Measurements from ENCODE around the gene WDR82.
A peak's percentile ranks its signal among the peaks of the same experiment; 100 is the strongest.

Gene WDR82

DNA sequence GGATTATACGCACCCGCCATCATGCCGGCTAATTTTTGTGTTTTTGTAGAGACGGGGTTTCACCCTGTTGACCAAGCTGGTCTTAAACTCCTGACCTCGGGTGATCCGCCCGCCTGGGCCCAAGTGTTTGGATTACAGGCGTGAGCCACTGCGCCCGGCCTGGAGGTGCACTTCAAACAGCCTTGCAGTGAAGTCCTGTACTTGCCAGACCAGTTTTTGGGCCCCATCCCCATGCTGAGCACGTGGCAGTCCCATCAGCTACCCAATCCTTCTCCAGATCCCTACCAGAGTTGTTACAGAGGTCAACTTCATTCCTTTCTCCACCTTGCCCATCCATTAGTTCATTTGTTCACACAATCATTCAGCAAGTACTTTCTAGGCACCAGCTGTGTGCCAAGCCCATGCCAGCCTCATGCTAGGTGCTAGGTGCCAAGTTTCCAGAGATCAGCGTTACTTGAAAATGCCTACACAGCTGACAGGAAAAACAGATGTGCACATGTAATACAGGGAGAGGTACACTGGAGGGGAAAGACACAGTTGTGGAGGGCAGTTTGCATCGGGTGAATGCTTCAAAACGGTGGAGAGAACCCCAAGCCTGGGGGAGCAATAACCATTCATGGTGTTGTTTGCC, 39.9 kb upstream of the WDR82 start:
- H3K4me3 ChIP-seq (ENCODE audit: insufficient read depth, low read depth, low read length): no peak overlapping the region
- 83% methylated on average over 14 of the region's 14 CpGs for WGBS, 2 experiments
- H3K27me3 ChIP-seq (ENCODE audit: control insufficient read depth, insufficient read depth, low read length, poor library complexity, severe bottlenecking): peaks cover 15% of the 10 kb centered on the region
- no peak overlapping the region for H3K27ac ChIP-seq (ENCODE audit: insufficient read depth, low read depth, low read length, poor library complexity, severe bottlenecking)
- H3K9me3 ChIP-seq (ENCODE audit: control insufficient read depth, low read length): no peaks in the 10 kb centered on the region
- H3K4me1 ChIP-seq (ENCODE audit: control insufficient read depth, insufficient read depth, low read length): peaks cover 19% of the 10 kb centered on the region
- H3K36me3 ChIP-seq (ENCODE audit: control insufficient read depth, insufficient read depth, low read length): no peaks in the 10 kb centered on the region

DNA sequence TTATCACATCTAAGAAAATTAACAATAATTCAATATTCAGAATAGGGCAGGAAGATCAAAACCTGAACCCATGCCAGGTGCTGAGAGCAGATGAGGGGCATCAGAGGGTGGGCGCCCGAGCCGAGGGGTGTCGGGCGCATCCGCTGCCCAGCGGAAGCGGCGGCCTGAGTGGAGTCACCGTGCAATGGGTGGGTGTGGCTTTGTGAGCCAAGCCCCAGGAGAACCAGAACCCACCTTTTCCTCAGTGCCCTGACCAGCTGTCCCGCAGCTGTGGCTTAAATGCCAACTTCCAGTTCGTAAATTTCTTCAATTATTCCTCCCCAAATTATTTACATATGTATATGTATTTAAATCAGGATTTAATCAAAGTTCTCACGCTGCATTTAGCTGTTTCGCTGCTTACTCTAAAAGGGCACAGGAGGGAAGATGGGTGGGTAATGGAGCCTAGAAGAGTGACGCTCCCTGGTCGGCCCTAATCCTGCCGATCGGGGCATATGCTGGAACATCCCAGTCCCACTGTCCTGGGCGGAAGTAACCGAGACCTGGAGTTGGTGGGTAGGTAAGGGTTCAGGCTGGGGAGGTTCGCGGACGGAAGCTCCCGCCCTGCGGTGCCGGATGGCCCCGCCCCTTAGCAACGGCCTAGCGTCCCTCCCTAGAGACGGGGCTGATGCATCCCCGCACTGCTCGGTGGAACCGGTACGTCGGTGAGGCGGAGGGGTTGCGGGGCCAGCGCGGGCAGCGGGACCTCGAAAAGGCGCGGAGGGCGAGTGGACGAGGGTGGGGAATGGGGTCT, 39.0 kb upstream of the WDR82 start:
- Histone ChIP-seq H3K27ac (ENCODE audit: insufficient read depth, low read depth, low read length, poor library complexity, severe bottlenecking) (no peak overlapping the region), H3K36me3 (ENCODE audit: control insufficient read depth, insufficient read depth, low read length) (no peaks in the 10 kb centered on the region), H3K4me1 (ENCODE audit: control insufficient read depth, insufficient read depth, low read length) (peaks cover 22% of the 10 kb centered on the region), H3K27me3 (ENCODE audit: control insufficient read depth, insufficient read depth, low read length, poor library complexity, severe bottlenecking) (peaks cover 15% of the 10 kb centered on the region), H3K9me3 (ENCODE audit: control insufficient read depth, low read length) (no peaks in the 10 kb centered on the region), H3K4me3 (ENCODE audit: insufficient read depth, low read depth, low read length) (peak overlapping the region; percentile 16)
- 22 to 23% methylated on average over 43 of the region's 45 CpGs for WGBS, 2 experiments

DNA sequence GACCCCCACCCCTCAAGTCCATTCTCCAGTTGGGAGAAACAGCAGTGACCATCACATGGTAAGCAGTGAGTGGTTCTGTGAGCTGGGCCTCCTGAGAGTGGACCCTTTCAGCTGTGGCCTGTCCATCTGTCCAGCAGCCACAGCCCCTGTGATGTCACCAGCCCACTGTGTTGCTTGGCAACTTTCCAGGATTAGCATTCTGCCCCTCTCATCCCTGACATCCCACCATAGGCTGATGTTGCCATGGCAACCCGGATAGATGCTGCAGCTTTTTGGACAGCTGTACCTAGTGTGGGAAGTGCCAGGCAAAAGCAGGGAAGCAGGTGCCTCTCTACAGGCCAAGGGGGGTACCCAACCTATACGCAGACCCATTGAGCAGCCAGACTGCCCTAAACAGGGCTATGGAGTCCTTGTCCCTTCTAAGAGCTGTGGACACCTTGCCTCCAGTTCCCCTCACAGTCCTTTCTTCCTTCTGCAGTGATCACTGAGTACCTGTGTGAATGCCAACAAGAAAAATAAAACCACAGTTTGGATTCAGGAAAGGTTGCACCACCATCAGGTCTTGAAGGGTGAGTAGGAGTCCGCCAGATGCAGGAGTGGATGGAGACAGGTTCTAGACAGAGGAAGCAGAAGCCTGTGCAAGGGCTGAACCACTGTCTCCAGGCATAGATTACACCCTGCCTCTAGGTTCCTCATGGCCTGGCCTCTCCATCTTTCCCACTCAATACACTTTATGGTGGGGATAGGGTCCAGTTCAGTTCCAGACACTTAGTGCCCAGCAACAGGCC, 37.7 kb upstream of the WDR82 start, which contains the start of gene DNAH1:
TSS of gene DNAH1 (plus strand) at position 343 of the 788 bp plus-strand sequence. CDS start 6,124 bp downstream, outside the sequence.
- Histone ChIP-seq H3K4me3 (ENCODE audit: insufficient read depth, low read depth, low read length) (no peak within 1 kb of the TSS), H3K27ac (ENCODE audit: insufficient read depth, low read depth, low read length, poor library complexity, severe bottlenecking) (no peak within 1 kb of the TSS), H3K36me3 (ENCODE audit: control insufficient read depth, insufficient read depth, low read length) (no peaks in the 10 kb centered on the region), H3K27me3 (ENCODE audit: control insufficient read depth, insufficient read depth, low read length, poor library complexity, severe bottlenecking) (peaks cover 15% of the 10 kb centered on the region), H3K4me1 (ENCODE audit: control insufficient read depth, insufficient read depth, low read length) (peaks cover 33% of the 10 kb centered on the region), H3K9me3 (ENCODE audit: control insufficient read depth, low read length) (no peaks in the 10 kb centered on the region)
- 91 to 93% methylated on average over 3 of the region's 3 CpGs for WGBS, 2 experiments

DNA sequence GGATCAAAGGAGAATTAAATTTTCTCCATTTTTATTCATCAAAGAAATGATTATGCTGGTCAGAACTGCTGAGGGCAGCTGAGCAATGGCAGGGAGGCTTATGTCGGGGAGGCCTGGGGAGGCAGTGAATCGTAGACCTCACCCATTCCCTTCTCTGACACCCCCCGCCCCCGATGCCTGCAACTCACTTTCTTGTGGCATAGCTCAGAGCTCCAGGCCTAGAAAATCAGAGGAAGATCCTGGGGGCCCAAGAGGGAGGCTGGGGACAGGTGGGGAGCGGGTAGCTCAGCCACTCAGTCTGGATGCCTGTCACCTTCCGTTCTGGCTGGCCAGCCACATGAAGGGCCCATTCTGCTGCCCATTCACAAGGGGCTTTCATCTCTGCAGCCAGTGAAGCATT, 36.6 kb upstream of the WDR82 start:
- Histone ChIP-seq H3K27me3 (ENCODE audit: control insufficient read depth, insufficient read depth, low read length, poor library complexity, severe bottlenecking) (peaks cover 15% of the 10 kb centered on the region), H3K9me3 (ENCODE audit: control insufficient read depth, low read length) (no peaks in the 10 kb centered on the region), H3K27ac (ENCODE audit: insufficient read depth, low read depth, low read length, poor library complexity, severe bottlenecking) (no peak overlapping the region), H3K36me3 (ENCODE audit: control insufficient read depth, insufficient read depth, low read length) (no peaks in the 10 kb centered on the region), H3K4me3 (ENCODE audit: insufficient read depth, low read depth, low read length) (no peak overlapping the region), H3K4me1 (ENCODE audit: control insufficient read depth, insufficient read depth, low read length) (peaks cover 39% of the 10 kb centered on the region)
- 90 to 95% methylated on average over 6 of the region's 6 CpGs for WGBS, 2 experiments

DNA sequence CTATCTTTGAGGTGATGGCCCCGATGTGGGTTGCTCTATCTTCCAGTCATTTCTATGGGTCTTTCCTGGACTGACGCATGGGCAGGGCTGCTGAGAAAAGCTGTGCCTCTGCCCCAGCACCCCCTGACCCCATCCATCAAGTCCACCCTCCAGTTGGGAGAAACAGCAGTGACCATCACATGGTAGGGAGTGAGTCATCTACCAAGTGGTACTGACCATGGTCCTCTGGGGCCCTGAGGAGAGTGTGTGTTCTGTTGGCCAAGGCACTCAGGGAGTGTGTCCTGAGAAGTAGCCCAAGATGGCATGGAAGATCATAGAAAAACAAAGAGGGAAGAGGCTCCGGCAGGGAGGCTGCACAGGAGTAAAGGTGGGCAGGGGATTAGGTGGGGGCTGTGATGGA, 36.0 kb upstream of the WDR82 start:
- Histone ChIP-seq H3K36me3 (ENCODE audit: control insufficient read depth, insufficient read depth, low read length) (no peaks in the 10 kb centered on the region), H3K4me3 (ENCODE audit: insufficient read depth, low read depth, low read length) (no peak overlapping the region), H3K27ac (ENCODE audit: insufficient read depth, low read depth, low read length, poor library complexity, severe bottlenecking) (no peak overlapping the region), H3K27me3 (ENCODE audit: control insufficient read depth, insufficient read depth, low read length, poor library complexity, severe bottlenecking) (peaks cover 13% of the 10 kb centered on the region), H3K9me3 (ENCODE audit: control insufficient read depth, low read length) (no peaks in the 10 kb centered on the region), H3K4me1 (ENCODE audit: control insufficient read depth, insufficient read depth, low read length) (peaks cover 39% of the 10 kb centered on the region)
- WGBS, 2 experiments: 94 to 96% methylated on average over 3 of the region's 3 CpGs

DNA sequence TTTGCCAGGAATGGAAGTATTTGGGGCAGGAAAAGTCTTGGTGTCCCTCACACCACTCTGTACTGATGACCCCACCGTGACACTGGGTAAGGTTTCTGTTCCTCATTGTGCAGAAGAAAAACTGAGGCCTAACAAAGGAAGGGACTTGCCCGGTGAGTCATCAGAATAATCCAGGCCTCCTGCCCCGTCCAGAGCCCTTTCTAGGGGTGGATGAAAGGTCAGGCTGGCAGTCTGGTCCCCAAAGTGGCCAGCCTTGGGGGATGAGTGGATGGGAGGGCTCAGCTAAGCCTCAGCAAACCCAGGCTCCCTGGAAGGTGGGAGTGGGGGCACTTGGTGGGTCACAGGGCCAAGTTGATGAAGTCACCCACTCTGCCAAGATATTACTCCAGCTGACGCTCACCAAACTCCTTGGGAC, 35.3 kb upstream of the WDR82 start:
- Histone ChIP-seq H3K27me3 (ENCODE audit: control insufficient read depth, insufficient read depth, low read length, poor library complexity, severe bottlenecking) (peaks cover 8% of the 10 kb centered on the region), H3K27ac (ENCODE audit: insufficient read depth, low read depth, low read length, poor library complexity, severe bottlenecking) (no peak overlapping the region), H3K4me3 (ENCODE audit: insufficient read depth, low read depth, low read length) (no peak overlapping the region), H3K36me3 (ENCODE audit: control insufficient read depth, insufficient read depth, low read length) (no peaks in the 10 kb centered on the region), H3K9me3 (ENCODE audit: control insufficient read depth, low read length) (no peaks in the 10 kb centered on the region), H3K4me1 (ENCODE audit: control insufficient read depth, insufficient read depth, low read length) (peaks cover 39% of the 10 kb centered on the region)
- 67 to 77% methylated on average over 4 of the region's 4 CpGs for WGBS, 2 experiments

DNA sequence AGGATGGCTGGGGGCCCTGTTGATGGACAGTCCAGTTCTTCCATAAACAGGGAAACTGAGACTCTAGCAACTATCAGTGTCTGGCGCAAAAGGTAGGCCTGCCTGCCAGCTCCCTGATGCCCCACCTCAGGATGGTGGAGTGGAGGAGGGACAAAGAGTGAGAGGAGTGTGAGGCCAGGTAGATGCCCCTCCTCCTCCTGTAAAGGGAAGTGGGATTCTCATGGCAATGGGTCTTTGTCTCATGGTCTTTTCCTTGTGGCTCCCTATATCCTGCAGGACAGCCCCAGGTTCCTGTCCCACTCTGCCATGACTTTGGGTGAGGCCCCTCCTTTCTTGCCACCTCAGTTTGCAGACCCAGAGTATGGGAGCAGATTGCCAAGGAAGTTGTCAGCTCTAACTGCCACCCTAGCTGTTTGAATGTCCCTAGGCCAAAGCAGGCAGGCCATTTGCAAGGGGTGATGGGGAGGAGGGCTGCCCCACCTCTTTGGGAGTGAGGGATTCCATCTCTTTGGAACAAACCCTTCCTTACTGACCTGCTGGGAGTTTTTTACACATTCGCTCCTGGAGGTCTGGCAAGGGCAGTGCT, 34.8 kb upstream of the WDR82 start:
- 90 to 95% methylated on average over 2 of the region's 2 CpGs for WGBS, 2 experiments

DNA sequence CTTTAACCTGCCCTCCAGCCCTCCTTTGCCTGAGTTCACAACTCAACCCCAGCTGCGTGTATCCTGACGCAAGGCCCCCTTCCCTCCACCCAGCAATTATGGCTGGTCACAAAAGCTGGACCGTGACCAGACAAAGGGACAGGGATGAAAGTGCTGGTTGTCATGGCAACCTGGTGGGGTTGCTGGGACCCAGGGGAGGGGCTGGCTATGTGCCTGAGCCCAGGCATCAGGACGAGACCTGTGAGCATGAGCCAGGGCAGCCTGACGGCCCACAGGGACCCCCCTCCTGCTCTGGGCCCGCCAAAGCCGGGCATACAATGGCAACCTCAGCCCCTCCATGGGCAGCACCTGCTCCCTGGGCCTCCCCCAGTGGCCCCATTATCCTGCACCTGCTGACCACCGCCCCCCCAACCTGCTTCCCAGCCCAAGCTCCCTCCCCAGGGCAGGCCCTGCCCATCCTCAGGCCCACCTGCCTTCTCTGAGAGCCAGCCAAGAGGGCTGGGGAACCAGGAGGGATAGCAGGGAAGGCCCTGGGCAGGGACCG, 33.2 kb upstream of the WDR82 start:
- no peaks in the 10 kb centered on the region for H3K27me3 ChIP-seq (ENCODE audit: control insufficient read depth, insufficient read depth, low read length, poor library complexity, severe bottlenecking)
- WGBS, 2 experiments: 19 to 26% methylated on average over 9 of the region's 9 CpGs
- H3K9me3 ChIP-seq (ENCODE audit: control insufficient read depth, low read length): no peaks in the 10 kb centered on the region
- H3K4me1 ChIP-seq (ENCODE audit: control insufficient read depth, insufficient read depth, low read length): peaks cover 44% of the 10 kb centered on the region
- peak overlapping the region; percentile 86 for H3K27ac ChIP-seq (ENCODE audit: insufficient read depth, low read depth, low read length, poor library complexity, severe bottlenecking)
- no peak overlapping the region for H3K4me3 ChIP-seq (ENCODE audit: insufficient read depth, low read depth, low read length)
- no peaks in the 10 kb centered on the region for H3K36me3 ChIP-seq (ENCODE audit: control insufficient read depth, insufficient read depth, low read length)

More for the DNA sequence above, 34.8 kb upstream of the WDR82 start:
- peaks cover 39% of the 10 kb centered on the region for H3K4me1 ChIP-seq (ENCODE audit: control insufficient read depth, insufficient read depth, low read length)
- H3K27me3 ChIP-seq (ENCODE audit: control insufficient read depth, insufficient read depth, low read length, poor library complexity, severe bottlenecking): peaks cover 3% of the 10 kb centered on the region
- H3K4me3 ChIP-seq (ENCODE audit: insufficient read depth, low read depth, low read length): no peak overlapping the region
- no peak overlapping the region for H3K27ac ChIP-seq (ENCODE audit: insufficient read depth, low read depth, low read length, poor library complexity, severe bottlenecking)
- H3K36me3 ChIP-seq (ENCODE audit: control insufficient read depth, insufficient read depth, low read length): no peaks in the 10 kb centered on the region
- no peaks in the 10 kb centered on the region for H3K9me3 ChIP-seq (ENCODE audit: control insufficient read depth, low read length)

DNA sequence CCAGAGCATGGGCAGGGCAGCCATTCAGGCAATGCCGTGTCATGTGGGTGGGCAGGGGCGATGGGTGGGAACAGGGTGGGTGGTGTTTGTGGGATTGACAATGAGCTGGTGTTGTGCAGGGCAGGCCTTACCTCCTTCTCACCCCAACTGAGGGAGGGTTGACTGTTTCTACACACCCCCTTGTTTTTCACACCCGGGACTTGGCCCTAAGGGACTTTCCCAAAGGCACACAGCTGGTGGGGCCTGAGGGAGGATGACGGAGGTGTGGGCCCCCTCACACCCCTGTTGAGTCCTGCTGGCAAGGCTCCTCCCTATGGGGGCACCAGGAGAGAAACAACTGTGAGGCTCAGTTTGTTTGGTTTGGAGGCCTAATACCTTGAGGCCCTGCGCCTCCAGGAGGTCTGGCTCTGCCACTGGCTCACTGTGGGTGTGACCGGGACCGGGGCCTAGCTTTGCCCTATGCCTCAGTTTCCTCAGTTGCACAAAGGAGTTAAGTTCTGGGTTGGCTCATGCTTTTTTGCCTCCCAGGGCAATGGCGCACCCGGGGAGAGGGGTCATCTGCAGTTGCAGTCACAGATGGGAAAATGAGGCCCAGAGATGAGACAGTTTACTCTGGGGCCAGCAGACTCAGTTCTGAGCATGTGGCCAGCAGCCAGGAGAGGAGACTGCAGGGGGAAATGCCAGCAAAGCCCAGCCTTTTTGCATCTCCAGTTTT, 32.6 kb upstream of the WDR82 start:
- Histone ChIP-seq H3K4me1 (ENCODE audit: control insufficient read depth, insufficient read depth, low read length) (peaks cover 44% of the 10 kb centered on the region), H3K27ac (ENCODE audit: insufficient read depth, low read depth, low read length, poor library complexity, severe bottlenecking) (peak overlapping the region; percentile 86), H3K27me3 (ENCODE audit: control insufficient read depth, insufficient read depth, low read length, poor library complexity, severe bottlenecking) (no peaks in the 10 kb centered on the region), H3K36me3 (ENCODE audit: control insufficient read depth, insufficient read depth, low read length) (no peaks in the 10 kb centered on the region), H3K9me3 (ENCODE audit: control insufficient read depth, low read length) (no peaks in the 10 kb centered on the region), H3K4me3 (ENCODE audit: insufficient read depth, low read depth, low read length) (no peak overlapping the region)
- 74 to 80% methylated on average over 9 of the region's 9 CpGs for WGBS, 2 experiments
